GM12878 (cell line): Measurements from ENCODE around the gene GIT1.

ENCODE experiments used
- TBL1XR1 ChIP-seq: IDR thresholded peaks from 2 replicates; pipeline ENCODE4 v1.6.1; 2012; ENCODE audit warnings: low read depth, low read length, improper control_type of control experiment
- TF ChIP-seq, protein P1 (sequence below), 3 experiments: IDR thresholded peaks in 2 of 3; conservative IDR thresholded peaks in 1 of 3; 2 replicates each; pipeline ENCODE4 v1.5.1; 2011; ENCODE audit warnings: low read depth in 3 of 3, low read length in 3 of 3, mild to moderate bottlenecking in 3 of 3, control low read depth in 2 of 3, moderate library complexity in 2 of 3, inconsistent platforms in 1 of 3, mixed read lengths in 1 of 3; ENCODE audit not compliant: control insufficient read depth in 2 of 3, insufficient read depth in 1 of 3; ENCODE audit errors: extremely low read depth in 1 of 3

DNA sequence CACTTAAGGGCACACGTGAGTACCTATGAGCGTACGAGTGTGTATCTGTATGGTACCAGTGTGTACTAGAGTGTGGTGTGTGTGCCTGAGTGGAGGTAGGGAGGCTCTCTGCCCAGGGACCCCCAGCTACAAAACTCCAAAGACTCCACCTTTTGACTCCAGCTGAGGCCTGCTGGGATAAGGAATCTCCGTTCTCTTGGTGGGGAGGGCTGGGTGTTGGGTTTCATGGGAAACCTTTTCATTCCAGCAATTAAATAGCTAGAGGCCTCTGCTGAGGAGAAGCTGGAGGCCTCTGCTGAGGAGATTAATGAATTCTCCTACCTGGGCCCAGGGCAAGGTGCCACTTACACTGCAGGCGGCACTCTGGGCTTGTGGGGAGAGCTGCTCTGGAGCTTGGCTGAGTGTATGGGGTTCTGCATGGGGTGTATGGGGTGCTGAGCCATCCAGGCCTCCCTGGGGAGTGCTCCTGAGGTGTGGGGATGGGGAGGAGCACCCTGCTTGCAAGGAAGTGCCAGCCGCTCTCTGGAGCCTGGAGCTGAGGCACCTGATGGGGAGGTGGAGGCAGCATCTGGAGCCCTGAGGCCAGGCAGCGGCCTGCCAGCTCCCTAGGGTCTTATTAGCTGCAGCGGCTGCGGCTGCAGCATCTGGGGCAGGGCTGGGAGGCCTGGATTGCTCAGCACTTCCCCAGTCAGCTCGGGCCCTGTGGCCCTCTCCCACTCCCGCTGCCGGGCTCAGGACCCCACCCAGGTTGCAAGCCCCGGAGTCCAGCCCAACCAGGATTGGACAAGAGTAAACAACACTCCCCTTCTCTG, 8.1 kb upstream of the GIT1 start:
- TF ChIP-seq, protein P1, sequence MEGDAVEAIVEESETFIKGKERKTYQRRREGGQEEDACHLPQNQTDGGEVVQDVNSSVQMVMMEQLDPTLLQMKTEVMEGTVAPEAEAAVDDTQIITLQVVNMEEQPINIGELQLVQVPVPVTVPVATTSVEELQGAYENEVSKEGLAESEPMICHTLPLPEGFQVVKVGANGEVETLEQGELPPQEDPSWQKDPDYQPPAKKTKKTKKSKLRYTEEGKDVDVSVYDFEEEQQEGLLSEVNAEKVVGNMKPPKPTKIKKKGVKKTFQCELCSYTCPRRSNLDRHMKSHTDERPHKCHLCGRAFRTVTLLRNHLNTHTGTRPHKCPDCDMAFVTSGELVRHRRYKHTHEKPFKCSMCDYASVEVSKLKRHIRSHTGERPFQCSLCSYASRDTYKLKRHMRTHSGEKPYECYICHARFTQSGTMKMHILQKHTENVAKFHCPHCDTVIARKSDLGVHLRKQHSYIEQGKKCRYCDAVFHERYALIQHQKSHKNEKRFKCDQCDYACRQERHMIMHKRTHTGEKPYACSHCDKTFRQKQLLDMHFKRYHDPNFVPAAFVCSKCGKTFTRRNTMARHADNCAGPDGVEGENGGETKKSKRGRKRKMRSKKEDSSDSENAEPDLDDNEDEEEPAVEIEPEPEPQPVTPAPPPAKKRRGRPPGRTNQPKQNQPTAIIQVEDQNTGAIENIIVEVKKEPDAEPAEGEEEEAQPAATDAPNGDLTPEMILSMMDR (IDR thresholded peaks at IDR 0.05 in 2 of 3, conservative IDR thresholded peaks at IDR 0.05 in 1 of 3; ENCODE audit: control insufficient read depth in 2 of 3, extremely low read depth in 1 of 3, insufficient read depth in 1 of 3, low read depth in 3 of 3, low read length in 3 of 3), result no peak
- no peak for TF ChIP-seq TBL1XR1
